Esophagus squamous epithelium (tissue), 5 donors: Measurements from ENCODE around the gene SCRN1. TPM values are rescaled to one million over a fixed set of nuclear protein-coding genes. Genes with fewer than 3 reads are reported as not detected.

ENCODE experiments used
- DNase-seq: peaks from one replicate; lab custom pipeline; 2025; lab: John Stamatoyannopoulos, UW
- H3K27ac ChIP-seq, 4 donors: fragments of 200-600 bp; sonication (generic); one replicate each; pipeline ENCODE4 v1.5.1; 2016 to 2019; ENCODE audit warnings: mild to moderate bottlenecking in 1 of 4
- H3K27me3 ChIP-seq, 4 donors: fragments of 200-600 bp; sonication (generic); 1 replicate in 3 of 4; 2 replicates in 1 of 4; pipeline versions ENCODE4 v1.5.1 to v1.6.0; 2017 to 2021; ENCODE audit warnings: antibody characterized with exemption in 1 of 4
- H3K36me3 ChIP-seq, 3 donors: fragments of 200-600 bp; sonication (generic); one replicate each; pipeline ENCODE4 v1.5.1; 2016 to 2019
- H3K4me1 ChIP-seq, 3 donors: fragments of 200-600 bp; sonication (generic); one replicate each; pipeline ENCODE4 v1.5.1; 2017 to 2019
- H3K4me3 ChIP-seq, 4 donors: fragments of 200-600 bp; sonication (generic); 1 replicate in 3 of 4; 2 replicates in 1 of 4; pipeline ENCODE4 v1.5.1; 2016 to 2019; ENCODE audit warnings: mild to moderate bottlenecking in 2 of 4, moderate library complexity in 1 of 4
- H3K9me3 ChIP-seq, 3 donors: fragments of 200-600 bp; sonication (generic); one replicate each; pipeline ENCODE4 v1.5.1; 2016 to 2019
- POLR2A ChIP-seq, 4 donors: fragments of 450-650 bp; IDR thresholded peaks; one replicate each; pipeline ENCODE4 v1.6.1; 2017; ENCODE audit warnings: antibody characterized with exemption in 4 of 4, mild to moderate bottlenecking in 4 of 4, moderate library complexity in 3 of 4
- WGBS, 2 donors: methylation state at CpG; one replicate each; pipeline ENCODE4 v1.1.5; 2018; 5-methylcytosine and 5-hydroxymethylcytosine counted together
- intact Hi-C: fragments of 100-400 bp; cut with DNase I; formaldehyde crosslinking; loops from one replicate; pipeline ENCODE4 v1.15.0; 2022
- total RNA-seq, 4 donors: library from RNA; depleted of rRNA; stranded (reverse); fragments of >200 nt; gene quantifications; one replicate each; pipeline ENCODE4 v1.1.0, GENCODE V29; 2016
- TF ChIP-seq, protein P1 (sequence below), 6 experiments: fragments of 450-650 bp in 4 of 6; fragments of 200-600 bp in 2 of 6; sonication (generic) in 2 of 6; IDR thresholded peaks; one replicate each; pipeline ENCODE4 v1.5.1; 2016 to 2019; ENCODE audit warnings: antibody characterized with exemption in 6 of 6, mild to moderate bottlenecking in 4 of 6, moderate library complexity in 4 of 6
- donor health status: DM: yes; HTN: yes; CAD: no.

SCRN1 gene
- total RNA-seq, 4 donors from 2014 or later, result 6.3 to 27.8 (median 20.5) TPM

DNA sequence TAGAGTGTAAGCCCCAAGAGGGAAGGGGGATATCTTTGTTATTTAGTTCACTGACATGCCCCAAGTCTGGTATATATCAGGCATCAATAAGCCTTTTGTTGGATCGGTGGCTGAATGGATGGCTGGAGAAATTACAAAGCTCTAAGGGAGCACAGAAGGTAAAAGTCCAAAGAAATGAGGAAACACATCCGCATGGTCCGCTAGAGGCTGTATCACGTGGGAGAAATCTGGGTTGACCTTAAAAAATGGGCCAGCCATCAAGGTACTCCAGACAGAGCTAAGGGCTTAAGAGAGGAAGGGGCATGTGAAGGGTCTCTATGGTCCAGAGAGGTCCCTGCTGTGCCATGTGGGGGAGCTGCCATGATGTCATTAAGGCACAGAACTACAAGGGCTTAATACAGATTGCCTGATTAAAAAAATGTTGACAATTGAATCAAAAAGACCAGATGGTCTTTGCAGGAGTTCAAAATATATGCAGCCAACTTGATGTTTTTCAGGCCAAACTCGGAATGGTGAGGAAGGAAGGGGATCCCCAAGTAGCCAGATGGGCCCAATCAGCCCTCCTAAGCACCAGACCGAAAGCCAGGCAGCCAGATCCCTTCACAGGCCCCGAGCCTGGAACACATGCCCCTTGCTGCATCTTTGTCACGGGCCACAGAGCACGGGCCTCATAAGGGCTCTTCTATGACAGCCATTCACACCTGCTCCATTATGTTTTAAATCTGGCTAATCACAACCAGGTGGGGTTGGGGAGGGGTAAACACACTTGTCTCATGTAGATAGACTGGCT is 31.9 kb downstream of the SCRN1 start:
- H3K4me3 ChIP-seq, result no peak overlapping the region
- no peak for DNase-seq
- intact Hi-C loops, result no loop called here
- H3K4me1 ChIP-seq, result no peaks in the 10 kb centered on the region
- TF ChIP-seq, protein P1, sequence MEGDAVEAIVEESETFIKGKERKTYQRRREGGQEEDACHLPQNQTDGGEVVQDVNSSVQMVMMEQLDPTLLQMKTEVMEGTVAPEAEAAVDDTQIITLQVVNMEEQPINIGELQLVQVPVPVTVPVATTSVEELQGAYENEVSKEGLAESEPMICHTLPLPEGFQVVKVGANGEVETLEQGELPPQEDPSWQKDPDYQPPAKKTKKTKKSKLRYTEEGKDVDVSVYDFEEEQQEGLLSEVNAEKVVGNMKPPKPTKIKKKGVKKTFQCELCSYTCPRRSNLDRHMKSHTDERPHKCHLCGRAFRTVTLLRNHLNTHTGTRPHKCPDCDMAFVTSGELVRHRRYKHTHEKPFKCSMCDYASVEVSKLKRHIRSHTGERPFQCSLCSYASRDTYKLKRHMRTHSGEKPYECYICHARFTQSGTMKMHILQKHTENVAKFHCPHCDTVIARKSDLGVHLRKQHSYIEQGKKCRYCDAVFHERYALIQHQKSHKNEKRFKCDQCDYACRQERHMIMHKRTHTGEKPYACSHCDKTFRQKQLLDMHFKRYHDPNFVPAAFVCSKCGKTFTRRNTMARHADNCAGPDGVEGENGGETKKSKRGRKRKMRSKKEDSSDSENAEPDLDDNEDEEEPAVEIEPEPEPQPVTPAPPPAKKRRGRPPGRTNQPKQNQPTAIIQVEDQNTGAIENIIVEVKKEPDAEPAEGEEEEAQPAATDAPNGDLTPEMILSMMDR (IDR thresholded peaks at IDR 0.05), result no peak
- no peak for TF ChIP-seq POLR2A (IDR thresholded peaks at IDR 0.05)
- peaks cover 0 to 22% (median 0%) of the 10 kb centered on the region in 3 donors for H3K36me3 ChIP-seq
- H3K27ac ChIP-seq, result no peak overlapping the region
- no peaks in the 10 kb centered on the region for H3K27me3 ChIP-seq
- WGBS, 2 donors, result 93% methylated on average over 6 to 9 of the region's 9 CpGs
- no peaks in the 10 kb centered on the region for H3K9me3 ChIP-seq

DNA sequence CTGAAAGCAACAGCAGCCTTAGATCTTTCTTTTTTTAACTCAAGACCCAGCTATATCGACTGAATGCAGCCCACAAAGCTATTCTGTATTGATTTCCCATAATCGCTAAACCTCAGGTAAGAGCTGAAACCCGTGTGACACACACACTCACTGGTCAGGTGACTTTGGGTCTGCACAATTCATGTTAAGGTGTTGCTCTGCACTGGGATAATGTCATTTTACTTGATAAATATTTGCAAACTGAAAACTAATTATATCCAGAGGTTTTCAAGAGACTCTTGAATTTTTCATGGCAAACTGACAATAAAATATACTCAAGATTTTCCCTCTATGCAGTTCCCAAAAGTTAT is 33.1 kb downstream of the SCRN1 start:
- TF ChIP-seq POLR2A (IDR thresholded peaks at IDR 0.05), result no peak
- TF ChIP-seq, protein P1 (IDR thresholded peaks at IDR 0.05), result no peak
- intact Hi-C loops, result no loop called here
- H3K4me3 ChIP-seq, result no peak overlapping the region
- no peak overlapping the region for H3K27ac ChIP-seq
- H3K9me3 ChIP-seq, result no peaks in the 10 kb centered on the region
- H3K27me3 ChIP-seq, result no peaks in the 10 kb centered on the region
- no peak for DNase-seq
- H3K4me1 ChIP-seq, result no peaks in the 10 kb centered on the region
- 68 to 78% methylated on average over 3 of the region's 3 CpGs for WGBS, 2 donors
- peaks cover 0 to 33% (median 0%) of the 10 kb centered on the region in 3 donors for H3K36me3 ChIP-seq

DNA sequence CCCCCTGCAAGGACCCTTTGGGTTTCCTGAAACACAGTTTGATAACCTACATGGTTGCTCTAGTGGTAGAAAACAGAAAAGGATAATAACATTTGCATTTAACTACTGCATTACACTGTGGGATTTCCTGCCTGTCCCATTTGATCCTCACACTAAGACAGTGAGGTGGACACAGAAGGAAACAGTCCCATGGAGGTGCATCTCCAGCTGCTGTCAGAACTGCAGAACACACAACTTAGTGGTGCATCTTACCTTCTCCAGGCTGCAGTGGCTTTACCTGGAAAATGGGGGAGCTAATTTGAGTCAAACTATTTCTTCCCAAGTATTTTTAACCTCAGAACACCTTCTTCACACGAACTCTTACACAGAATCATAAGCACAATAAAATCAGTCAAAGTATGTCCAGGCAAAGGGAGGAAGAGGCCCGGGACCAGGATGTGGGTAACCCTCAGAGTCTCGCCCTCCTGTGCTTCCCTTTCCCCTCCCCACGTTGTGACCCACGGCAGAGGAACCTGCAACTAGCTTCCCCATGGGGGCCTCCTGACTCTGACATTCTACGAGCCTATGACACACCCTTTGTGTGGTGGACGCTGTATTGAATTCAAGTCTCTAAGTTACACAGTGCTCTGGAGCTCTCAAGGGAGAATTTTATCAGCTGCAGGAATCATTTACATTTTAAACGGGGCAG is 33.7 kb downstream of the SCRN1 start:
- intact Hi-C loops, result no loop called here
- WGBS, 2 donors, result 60 to 69% methylated on average over 5 to 8 of the region's 8 CpGs
- no peak for DNase-seq
- no peaks in the 10 kb centered on the region for H3K4me1 ChIP-seq
- no peak overlapping the region for H3K4me3 ChIP-seq
- no peak overlapping the region for H3K27ac ChIP-seq
- no peak for TF ChIP-seq POLR2A (IDR thresholded peaks at IDR 0.05)
- TF ChIP-seq, protein P1 (IDR thresholded peaks at IDR 0.05), result no peak
- H3K27me3 ChIP-seq, result no peaks in the 10 kb centered on the region
- H3K36me3 ChIP-seq, result peaks cover 0 to 38% (median 0%) of the 10 kb centered on the region in 3 donors
- H3K9me3 ChIP-seq, result no peaks in the 10 kb centered on the region

DNA sequence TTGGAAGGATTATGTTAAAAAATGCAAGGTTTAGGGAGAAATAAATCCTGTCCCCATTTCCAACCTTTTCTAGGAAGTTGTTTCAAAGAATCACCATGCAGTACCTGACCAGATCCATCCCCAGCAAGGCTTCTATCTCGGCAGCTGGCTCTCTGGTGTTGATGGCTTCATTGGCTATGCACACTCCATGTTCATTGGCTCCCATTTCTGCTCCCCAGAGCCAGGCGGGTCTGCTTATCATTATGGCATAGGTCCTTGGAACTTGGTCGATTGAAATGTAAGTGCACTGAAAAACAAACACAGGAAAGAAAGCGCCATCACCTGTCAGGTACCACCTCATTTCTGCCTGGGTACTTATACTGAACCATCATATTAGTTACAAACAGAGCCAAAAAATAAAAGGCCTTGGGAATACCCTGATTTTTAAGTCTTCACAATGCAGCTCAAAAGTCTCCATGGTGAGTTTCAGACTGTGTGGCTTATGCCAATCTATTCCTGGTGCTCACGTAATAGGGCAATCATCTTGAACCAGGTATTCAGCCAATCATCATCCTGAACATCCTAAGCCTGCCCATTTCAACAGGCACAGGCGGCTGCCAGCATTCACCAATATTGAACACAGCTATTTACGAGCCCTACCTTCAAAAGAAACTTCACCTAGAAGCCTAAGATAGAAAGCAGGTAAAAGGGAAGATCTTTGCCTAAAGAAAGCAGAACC is 34.4 kb downstream of the SCRN1 start:
- Histone ChIP-seq H3K4me3 (no peak overlapping the region), H3K4me1 (no peaks in the 10 kb centered on the region), H3K27ac (no peak overlapping the region), H3K27me3 (no peaks in the 10 kb centered on the region), H3K9me3 (no peaks in the 10 kb centered on the region), H3K36me3 (peaks cover 0 to 45% (median 0%) of the 10 kb centered on the region in 3 donors)
- no peak for DNase-seq
- intact Hi-C loops, result no loop called here
- WGBS, 2 donors, result 90 to 93% methylated on average over 6 to 7 of the region's 7 CpGs
- TF ChIP-seq POLR2A (IDR thresholded peaks at IDR 0.05), result no peak
- TF ChIP-seq, protein P1 (IDR thresholded peaks at IDR 0.05), result no peak
